CD4-positive, alpha-beta T cell (primary cell): ENCODE data around the gene ESYT2. TPM values are rescaled to one million over a fixed set of nuclear protein-coding genes. Genes with fewer than 3 reads are reported as not detected.
"Not testable (repeated sequence)": the region's sequence is repeated elsewhere in the genome, so short reads cannot be mapped to it uniquely, and the experiment has no call there.

Experiments used
- ATAC-seq: fragments of 200-7000 bp; cut with Tn5 transposase; one replicate; pipeline ENCODE4 v1.10.0; 2022; ENCODE audit warnings: mild to moderate bottlenecking; ENCODE audit not compliant: poor library complexity
- CTCF ChIA-PET: fragments of 350-600 bp; sonication (Branson Sonifier 250); formaldehyde crosslinking; loops from one replicate; lab custom pipeline; 2021; ENCODE audit warnings: antibody characterized with exemption, inconsistent platforms; lab: Charles Lee
- POLR2A ChIA-PET: fragments of 350-600 bp; sonication (Branson Sonifier 250); formaldehyde crosslinking; loops from one replicate; lab custom pipeline; 2021; ENCODE audit warnings: antibody characterized with exemption, inconsistent platforms; lab: Charles Lee
- DNase-seq, 14 experiments: peaks; one replicate each; pipeline ENCODE4 v3.0.0-alpha.2; 2013 to 2020; ENCODE audit warnings: mixed read lengths in 2 of 14
- H3K27ac ChIP-seq, 2 donors: one replicate each; pipeline versions ENCODE4 v1.5.1 to v1.7.0; 2013; ENCODE audit warnings: low read length in 2 of 2, low read depth in 1 of 2, mild to moderate bottlenecking in 1 of 2
- H3K27me3 ChIP-seq, 2 experiments: 1 replicate in 1 of 2; 2 replicates in 1 of 2; pipeline versions ENCODE4 v1.6.1 to v1.7.0; 2013; ENCODE audit warnings: low read length in 2 of 2, control low read depth in 1 of 2, mild to moderate bottlenecking in 1 of 2, moderate library complexity in 1 of 2; ENCODE audit not compliant: insufficient read depth in 2 of 2, control insufficient read depth in 1 of 2
- H3K36me3 ChIP-seq: one replicate; pipeline ENCODE4 v1.6.1; 2013; ENCODE audit warnings: low read length, control low read depth; ENCODE audit not compliant: insufficient read depth
- H3K4me1 ChIP-seq: one replicate; pipeline ENCODE4 v1.6.1; 2013; ENCODE audit warnings: low read length, control low read depth; ENCODE audit not compliant: insufficient read depth
- H3K4me3 ChIP-seq: one replicate; pipeline ENCODE4 v1.5.1; 2013; ENCODE audit warnings: mild to moderate bottlenecking, low read length, moderate library complexity
- H3K9me3 ChIP-seq, 2 experiments: 1 replicate in 1 of 2; 2 replicates in 1 of 2; pipeline versions ENCODE4 v1.6.1 to v1.7.0; 2013; ENCODE audit warnings: low read length in 2 of 2, mild to moderate bottlenecking in 2 of 2, control low read depth in 1 of 2, moderate library complexity in 1 of 2; ENCODE audit not compliant: control insufficient read depth in 1 of 2, insufficient read depth in 1 of 2
- H3K27ac Mint-ChIP-seq: one replicate; pipeline ENCODE4 v1.8.0; 2020; ENCODE audit warnings: mixed read lengths
- H3K27me3 Mint-ChIP-seq: one replicate; pipeline ENCODE4 v1.8.0; 2021; ENCODE audit warnings: mixed read lengths
- H3K36me3 Mint-ChIP-seq: one replicate; pipeline ENCODE4 v1.8.0; 2021; ENCODE audit warnings: low read depth, mixed read lengths
- H3K4me1 Mint-ChIP-seq: one replicate; pipeline ENCODE4 v1.8.0; 2021; ENCODE audit warnings: low read depth, mixed read lengths
- H3K4me3 Mint-ChIP-seq: one replicate; pipeline ENCODE4 v1.8.0; 2020; ENCODE audit warnings: mild to moderate bottlenecking, mixed read lengths
- H3K9me3 Mint-ChIP-seq: one replicate; pipeline ENCODE4 v1.8.0; 2020; ENCODE audit warnings: mixed read lengths
- intact Hi-C, 2 experiments: fragments of 100-400 bp; cut with DNase I in 1 of 2; cut with micrococcal nuclease in 1 of 2; formaldehyde crosslinking; loops; one replicate each; pipeline versions ENCODE4 v1.15.1 to v1.9.0; 2023 to 2025; cut with DNase I, micrococcal nuclease
- total RNA-seq, 174 experiments: library from RNA in 2 of 174; stranded (reverse) in 2 of 174; gene quantifications; one replicate each; pipeline ENCODE4 v1.2.3 and lab custom pipeline; 2021 to 2026
- TF ChIP-seq, protein P1 (sequence below): fragments of 200-600 bp; IDR thresholded peaks from one replicate; pipeline ENCODE4 v1.8.0; 2022; ENCODE audit warnings: antibody characterized with exemption, mild to moderate bottlenecking

Gene ESYT2
- total RNA-seq, 2 experiments from 2014 or later, result 106 to 112 TPM

DNA sequence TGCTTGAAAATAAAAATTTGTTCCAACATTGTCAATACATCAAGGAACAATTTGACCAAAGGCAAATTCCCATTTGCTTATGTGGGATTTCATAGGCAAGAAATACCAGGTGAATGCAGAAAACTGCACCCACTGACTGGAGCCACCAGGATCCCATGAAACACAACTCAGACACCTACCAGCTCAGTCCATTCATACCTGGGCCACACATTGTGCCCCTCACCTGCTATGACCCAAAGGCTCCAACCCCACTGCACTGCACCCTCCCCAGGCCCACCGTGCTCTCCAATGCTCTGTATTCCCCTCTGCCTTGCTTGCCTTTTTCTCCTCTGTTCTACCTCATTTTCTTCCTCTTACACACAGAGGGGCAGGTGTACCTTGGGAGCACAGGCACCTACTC, 130.0 kb downstream of the ESYT2 start:
- Histone ChIP-seq H3K4me3 (no peak overlapping the region), H3K27me3 (no peaks in the 10 kb centered on the region), H3K36me3 (no peaks in the 10 kb centered on the region), H3K4me1 (peaks cover 19% of the 10 kb centered on the region), H3K27ac (no peak overlapping the region), H3K9me3 (no peaks in the 10 kb centered on the region)
- DNase-seq, result no peak
- Mint-ChIP-seq H3K4me1 (peaks cover 22% of the 10 kb centered on the region), H3K4me3 (no peak overlapping the region), H3K36me3 (peaks cover 7% of the 10 kb centered on the region), H3K9me3 (no peaks in the 10 kb centered on the region), H3K27me3 (no peaks in the 10 kb centered on the region), H3K27ac (no peak overlapping the region)
- no peak for ATAC-seq
- intact Hi-C loops, result no loop called here
- POLR2A ChIA-PET, result no interaction called here
- TF ChIP-seq, protein P1, sequence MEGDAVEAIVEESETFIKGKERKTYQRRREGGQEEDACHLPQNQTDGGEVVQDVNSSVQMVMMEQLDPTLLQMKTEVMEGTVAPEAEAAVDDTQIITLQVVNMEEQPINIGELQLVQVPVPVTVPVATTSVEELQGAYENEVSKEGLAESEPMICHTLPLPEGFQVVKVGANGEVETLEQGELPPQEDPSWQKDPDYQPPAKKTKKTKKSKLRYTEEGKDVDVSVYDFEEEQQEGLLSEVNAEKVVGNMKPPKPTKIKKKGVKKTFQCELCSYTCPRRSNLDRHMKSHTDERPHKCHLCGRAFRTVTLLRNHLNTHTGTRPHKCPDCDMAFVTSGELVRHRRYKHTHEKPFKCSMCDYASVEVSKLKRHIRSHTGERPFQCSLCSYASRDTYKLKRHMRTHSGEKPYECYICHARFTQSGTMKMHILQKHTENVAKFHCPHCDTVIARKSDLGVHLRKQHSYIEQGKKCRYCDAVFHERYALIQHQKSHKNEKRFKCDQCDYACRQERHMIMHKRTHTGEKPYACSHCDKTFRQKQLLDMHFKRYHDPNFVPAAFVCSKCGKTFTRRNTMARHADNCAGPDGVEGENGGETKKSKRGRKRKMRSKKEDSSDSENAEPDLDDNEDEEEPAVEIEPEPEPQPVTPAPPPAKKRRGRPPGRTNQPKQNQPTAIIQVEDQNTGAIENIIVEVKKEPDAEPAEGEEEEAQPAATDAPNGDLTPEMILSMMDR, result no peak
- CTCF ChIA-PET, result interaction anchor here (2.1 kb wide), 1 partner anchor 278 kb away, joined by 12 read pairs; no protein-coding TSS in a partner anchor

- Mint-ChIP-seq H3K9me3 (no peaks in the 10 kb centered on the region), H3K36me3 (peaks cover 7% of the 10 kb centered on the region), H3K27me3 (no peaks in the 10 kb centered on the region), H3K4me3 (no peak overlapping the region), H3K4me1 (peaks cover 22% of the 10 kb centered on the region), H3K27ac (no peak overlapping the region)
- Histone ChIP-seq H3K9me3 (no peaks in the 10 kb centered on the region), H3K4me1 (peaks cover 13% of the 10 kb centered on the region), H3K36me3 (no peaks in the 10 kb centered on the region), H3K27ac (no peak overlapping the region), H3K4me3 (no peak overlapping the region), H3K27me3 (no peaks in the 10 kb centered on the region)
- POLR2A ChIA-PET, result no interaction called here
- TF ChIP-seq, protein P1, result no peak
- CTCF ChIA-PET, result interaction anchor here (2.1 kb wide), 1 partner anchor 278 kb away, joined by 12 read pairs; no protein-coding TSS in a partner anchor
- DNase-seq (no peak), ATAC-seq (no peak)
- intact Hi-C loops, result no loop called here
Observed at GRCh38 chr7:158698657-158699195, 130.6 kb downstream of the ESYT2 start.

DNA sequence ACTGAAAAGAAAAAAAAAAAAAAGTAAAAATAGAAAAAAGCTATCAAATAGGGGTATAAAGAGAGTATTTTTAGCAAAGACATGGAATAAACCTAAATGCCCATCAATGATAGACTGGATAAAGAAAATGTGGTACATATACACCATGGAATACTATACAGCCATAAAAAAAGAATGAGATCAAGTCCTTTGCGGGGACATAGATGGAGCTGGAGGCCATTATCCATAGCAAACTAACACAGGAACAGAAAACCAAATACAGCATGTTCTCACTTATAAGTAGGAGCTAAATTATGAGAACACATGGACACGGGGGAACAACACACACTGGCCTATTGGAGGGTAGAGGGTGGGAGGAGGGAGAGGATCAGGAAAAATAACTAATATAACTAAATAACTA, 131.7 kb downstream of the ESYT2 start:
- H3K4me3 ChIP-seq, POLR2A ChIA-PET, H3K27ac ChIP-seq, H3K9me3 Mint-ChIP-seq, ATAC-seq, intact Hi-C loops, H3K4me1 ChIP-seq, H3K9me3 ChIP-seq, H3K27me3 ChIP-seq, H3K36me3 ChIP-seq, H3K27me3 Mint-ChIP-seq, H3K27ac Mint-ChIP-seq, H3K4me3 Mint-ChIP-seq, DNase-seq, H3K36me3 Mint-ChIP-seq: not testable (repeated sequence)
- H3K4me1 Mint-ChIP-seq, result peaks cover 11% of the 10 kb centered on the region
- CTCF ChIA-PET, result interaction anchor here (0.7 to 2.1 kb wide), 2 partner anchors 280 to 1558 kb away, joined by 3 to 12 read pairs; no protein-coding TSS in a partner anchor
